HL-60/S4 treated with phorbol 12-myristate 13-acetate at 8.2 ng/mL for 4 days and 3 days (cell line): ENCODE results near the gene PLEKHS1.

Experiments
- in situ Hi-C: fragments of 300-500 bp; cut with MboI; formaldehyde crosslinking; loops from 2 replicates; pipeline ENCODE4 v1.15.0; 2022; ENCODE audit warnings: low sequenced_read_pairs

The PLEKHS1 gene

DNA sequence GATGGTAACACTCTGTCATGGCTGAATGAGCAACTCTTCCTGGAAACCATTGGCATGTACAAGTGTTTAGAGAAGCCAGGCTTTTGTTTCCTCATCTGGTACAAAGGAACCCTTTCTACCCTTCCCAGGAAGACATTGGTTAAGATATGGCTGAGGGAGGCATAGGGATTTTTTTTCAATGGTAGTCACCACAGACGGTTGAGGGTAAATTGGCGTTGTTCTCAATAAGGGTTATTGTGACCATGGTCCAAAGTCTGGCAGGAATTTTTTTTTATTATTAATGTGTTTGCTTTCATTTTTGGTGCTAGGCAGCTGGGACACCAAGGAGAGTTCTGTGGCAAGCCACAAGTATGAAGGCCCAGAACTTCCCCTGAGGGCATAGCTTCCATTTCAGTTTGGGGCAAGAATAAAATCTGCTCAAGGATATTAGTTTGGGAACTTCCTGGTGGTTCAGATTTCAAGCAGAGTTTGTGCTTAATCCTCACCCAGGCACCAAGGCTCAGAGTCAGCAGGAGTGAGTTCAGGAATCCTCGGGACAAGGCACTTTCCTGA is at the start of gene PLEKHS1:
Gene PLEKHS1 (plus strand): TSS at position 502 of the 552 bp plus-strand sequence. CDS start 3,596 bp downstream, outside the sequence.
- in situ Hi-C loops: no loop called here

DNA sequence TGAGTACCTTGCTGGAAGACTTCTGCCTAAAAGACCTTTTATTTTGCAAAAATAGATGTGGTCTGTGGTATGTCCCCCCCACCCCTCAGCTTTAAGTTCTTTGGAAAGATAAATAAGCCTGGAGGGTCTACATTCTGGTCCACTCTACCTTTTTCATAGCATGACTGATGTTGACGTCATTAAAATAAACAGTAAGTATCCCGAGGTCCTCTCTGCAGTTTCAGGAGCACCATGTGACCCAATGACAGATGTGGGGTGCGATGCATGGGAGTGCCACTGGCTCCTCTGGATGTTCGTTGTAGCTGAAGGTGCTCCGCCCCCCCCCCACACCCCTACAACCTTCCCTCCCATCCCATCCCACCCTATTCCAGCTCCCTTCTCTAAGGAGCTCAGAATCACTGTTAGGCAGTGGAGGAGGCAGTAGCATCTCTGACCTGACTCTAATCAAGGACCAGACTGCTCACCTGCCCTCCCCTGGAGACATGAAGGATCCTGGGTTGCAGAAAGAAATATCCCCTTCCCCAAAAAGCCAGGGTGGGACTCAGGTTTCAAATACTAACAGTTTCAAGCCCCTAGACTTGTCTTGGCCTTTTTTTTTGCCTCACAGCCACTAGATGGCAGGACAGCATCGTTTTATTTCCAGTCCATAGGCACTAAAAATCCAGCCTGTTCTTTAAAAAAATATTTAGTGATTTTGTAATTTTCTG is 46.7 kb upstream of the PLEKHS1 start:
- in situ Hi-C loops: loop anchor here (25.0 kb wide), 1 partner anchor 408 kb away; no protein-coding TSS in a partner anchor

DNA sequence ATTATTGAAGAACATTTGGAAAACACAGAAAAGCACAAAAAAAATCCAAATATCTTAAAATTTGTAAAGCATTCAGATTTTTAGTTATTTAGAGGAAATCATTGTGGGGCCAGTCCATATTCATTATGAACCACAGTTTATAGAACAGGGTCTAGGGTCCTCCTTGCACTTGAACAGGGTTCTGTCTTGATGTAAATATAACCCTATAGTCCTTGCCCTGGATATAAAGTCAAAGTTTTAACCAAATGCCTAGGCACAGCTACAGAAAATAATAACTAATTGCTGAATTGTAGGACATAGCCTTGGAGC is 46.2 kb upstream of the PLEKHS1 start:
- in situ Hi-C loops: loop anchor here (25.0 kb wide), 1 partner anchor 407 kb away; no protein-coding TSS in a partner anchor

DNA sequence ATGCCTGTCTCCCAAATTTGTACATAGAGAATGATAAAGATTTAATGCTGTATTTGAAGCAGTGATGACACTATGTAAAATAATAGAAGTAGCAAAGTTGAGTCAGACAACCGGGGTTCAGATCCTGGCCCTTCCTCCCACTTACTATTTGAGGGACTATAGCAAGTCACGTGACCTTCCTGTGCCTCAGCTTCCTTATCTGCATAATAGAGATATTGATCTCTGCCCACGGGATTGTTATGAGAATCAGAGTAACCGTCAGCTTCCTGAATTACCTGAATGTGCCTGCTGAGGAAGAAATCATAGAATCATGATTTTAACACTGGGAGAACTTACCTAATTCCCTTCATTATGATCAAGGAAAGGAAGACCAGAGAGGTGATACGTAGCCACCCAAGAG is 44.9 kb upstream of the PLEKHS1 start:
- in situ Hi-C loops: loop anchor here (25.0 kb wide), 1 partner anchor 406 kb away; no protein-coding TSS in a partner anchor

DNA sequence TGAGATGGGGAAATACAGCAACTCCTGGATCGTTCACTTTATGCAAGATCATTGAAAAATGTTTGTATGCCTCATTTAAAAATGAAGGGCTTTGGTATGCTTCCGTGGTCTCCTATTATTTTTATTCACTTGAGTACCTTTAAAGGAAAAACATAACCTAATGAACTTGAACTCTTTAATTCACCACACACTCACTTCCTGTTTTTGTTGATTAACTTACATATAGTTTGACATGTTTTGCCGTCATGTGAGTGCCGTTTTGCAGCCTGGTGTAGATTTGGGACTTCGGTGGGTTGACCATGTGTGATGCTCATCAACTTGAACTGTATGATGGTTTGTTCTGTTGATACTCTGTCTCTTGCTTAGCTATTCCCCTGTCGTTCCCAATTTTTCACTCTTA is 42.8 kb upstream of the PLEKHS1 start:
- in situ Hi-C loops: loop anchor here (25.0 kb wide), 1 partner anchor 404 kb away; no protein-coding TSS in a partner anchor

DNA sequence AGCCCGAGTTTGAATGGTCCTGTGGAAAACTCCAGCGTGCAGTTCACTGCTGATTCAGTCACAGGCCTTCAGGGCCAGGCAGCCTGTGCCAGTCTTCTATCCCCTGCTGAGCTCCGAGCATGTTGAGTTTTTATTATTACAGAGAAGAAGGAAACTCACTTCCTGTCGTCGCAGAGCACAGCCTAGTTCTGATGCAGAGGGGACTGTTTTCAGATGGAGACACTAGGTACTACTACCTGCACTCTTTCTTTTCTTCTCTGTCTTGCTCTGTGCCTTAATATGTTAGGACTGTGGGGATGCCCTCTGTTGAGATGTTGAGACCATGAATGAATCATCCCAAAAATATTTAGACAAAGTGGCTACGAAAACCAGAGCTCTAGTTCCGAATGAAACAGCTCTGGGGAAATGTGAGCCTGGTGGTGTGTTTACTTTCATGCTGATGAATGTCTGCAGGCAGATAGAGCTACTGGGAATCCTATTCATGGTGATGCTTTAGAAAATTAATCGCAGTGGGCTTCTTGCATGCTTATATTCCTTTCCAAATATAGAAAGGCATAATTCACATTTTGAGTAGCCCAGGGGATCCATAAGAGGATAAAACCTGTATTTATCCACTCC is 42.2 kb upstream of the PLEKHS1 start:
- in situ Hi-C loops: loop anchor here (25.0 kb wide), 1 partner anchor 403 kb away; no protein-coding TSS in a partner anchor

DNA sequence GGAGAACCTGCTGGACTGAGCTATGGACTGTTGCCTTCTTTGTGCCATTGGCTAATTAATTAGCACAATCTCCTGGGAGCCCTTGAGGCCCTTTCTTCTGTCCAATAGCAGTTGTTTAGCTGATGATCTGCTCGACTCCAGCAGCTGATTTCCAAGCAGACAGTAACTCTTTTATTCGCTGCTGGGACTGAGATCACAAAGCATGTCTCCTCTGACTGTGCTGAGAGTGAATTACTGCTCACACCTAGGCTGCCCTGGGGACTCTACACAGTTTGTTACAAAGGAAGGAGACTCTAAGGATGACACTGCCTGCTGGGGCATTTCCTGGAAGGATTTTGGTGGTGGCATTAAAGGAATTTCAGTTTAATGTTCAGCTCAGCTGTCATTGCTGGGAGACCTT is 40.3 kb upstream of the PLEKHS1 start:
- in situ Hi-C loops: loop anchor here (25.0 kb wide), 1 partner anchor 401 kb away; no protein-coding TSS in a partner anchor

DNA sequence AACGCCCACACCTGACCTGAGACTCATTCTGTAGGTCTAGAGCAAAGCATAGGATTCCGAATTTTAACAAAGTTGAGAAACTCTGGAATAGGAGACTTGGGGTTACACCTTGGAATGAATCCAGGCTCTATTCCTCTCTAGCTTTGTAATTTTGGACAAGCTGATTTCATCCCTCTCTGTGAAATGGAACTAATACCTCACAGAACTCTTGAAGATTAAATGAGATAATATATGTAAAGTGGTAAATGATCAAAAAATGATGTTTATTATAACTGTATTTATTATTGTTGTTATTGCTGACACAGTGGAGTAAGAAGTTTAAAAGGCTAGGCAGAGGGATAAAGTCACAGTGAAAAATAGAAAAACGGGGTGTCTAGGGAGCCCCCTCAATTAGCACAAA is 39.5 kb upstream of the PLEKHS1 start:
- in situ Hi-C loops: loop anchor here (25.0 kb wide), 1 partner anchor 400 kb away; no protein-coding TSS in a partner anchor

DNA sequence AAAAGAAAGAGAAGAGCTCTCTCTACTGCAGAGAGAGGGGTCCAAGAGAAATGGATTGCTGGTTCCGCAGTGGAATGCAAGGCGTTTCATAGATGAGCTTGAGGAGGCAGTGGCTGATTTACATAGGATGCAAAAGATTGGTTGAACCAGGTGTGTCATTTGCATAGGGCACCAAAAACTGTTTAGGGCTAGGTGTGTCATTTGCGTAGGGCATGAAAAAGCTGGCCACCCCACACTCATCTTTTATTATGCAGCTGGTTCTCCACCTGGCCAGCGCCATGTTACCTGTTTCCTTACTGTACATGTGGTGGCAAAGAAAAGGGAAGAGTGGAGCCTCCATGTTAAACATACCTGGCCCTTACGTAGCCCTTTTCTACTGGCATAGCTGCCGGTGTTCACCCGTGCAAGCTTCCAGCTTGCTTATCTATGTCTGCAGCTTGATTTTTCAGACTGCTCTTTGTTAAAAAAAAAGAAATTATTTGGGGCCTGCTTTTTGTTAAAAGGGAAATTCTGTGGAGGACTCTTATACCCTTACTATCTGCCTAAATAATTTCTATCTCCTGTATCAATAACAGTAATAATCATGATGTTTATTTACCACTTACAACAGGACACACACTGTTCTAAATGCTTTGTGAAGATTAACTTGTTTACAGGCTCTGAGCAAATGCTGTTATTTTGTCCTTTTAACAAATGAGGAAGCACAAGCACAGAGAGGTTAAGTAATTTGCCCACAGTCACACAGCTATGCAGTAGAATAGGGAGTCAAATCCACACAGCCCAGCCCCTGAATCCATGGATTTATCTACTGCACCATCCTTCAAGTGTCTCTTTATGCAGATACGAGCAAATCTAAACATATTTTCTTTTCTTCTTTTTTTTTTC is 38.5 kb upstream of the PLEKHS1 start:
- in situ Hi-C loops: loop anchor here (25.0 kb wide), 1 partner anchor 399 kb away; no protein-coding TSS in a partner anchor

DNA sequence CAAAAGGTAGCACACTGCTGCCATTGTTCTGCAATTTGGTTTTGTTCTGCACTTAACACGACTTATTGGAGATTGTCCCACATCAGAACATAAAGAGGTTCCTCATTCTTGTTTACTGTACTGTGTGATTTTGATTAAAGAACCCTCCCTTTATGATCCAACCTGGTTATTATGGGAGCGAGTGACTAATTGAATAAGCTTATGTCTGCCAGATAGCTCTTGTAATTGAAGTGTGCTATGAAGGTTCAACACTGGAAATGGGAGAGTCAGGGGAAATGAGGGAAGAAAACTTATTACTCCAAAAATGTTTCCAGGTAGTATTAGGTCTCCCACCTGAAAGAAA is 37.9 kb upstream of the PLEKHS1 start:
- in situ Hi-C loops: loop anchor here (25.0 kb wide), 1 partner anchor 399 kb away; no protein-coding TSS in a partner anchor

DNA sequence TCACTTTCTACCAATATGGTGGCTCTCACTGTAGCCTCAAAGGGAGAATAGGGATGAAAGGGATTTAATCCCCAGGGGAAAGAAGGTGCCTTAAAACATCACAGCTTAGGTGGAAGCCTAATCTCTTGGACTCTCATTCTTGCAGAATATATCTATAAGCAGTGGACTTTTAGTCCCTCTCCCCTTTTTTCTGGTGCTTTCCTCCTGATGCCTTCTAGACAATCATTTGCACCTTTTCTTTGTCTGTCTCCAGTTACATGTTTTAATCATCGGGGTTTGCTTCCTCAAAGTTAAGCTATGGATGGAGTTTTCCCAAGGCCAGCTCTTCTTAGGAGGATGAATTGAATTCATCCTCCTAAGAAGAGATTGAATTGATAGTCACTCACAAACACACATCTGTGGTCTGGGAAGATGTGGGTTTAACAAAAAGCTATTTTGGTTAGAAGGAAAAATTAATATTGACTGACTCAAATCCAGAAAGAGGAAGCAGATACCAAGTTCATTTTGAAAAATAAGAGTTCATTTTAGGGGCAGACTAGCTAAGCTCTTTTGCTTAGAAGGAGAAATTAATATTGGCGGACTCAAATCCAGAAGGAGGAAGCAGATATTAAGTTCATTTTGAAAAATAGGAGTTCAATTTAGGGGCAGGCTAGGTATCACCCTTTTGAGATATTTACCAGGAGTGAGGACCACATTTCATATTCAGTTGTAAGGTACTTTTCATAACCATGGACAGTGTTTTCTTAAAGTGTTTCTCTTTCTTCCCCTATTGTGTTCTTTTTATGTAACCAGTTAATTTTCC is 35.2 kb upstream of the PLEKHS1 start:
- in situ Hi-C loops: loop anchor here (25.0 kb wide), 1 partner anchor 396 kb away; no protein-coding TSS in a partner anchor

DNA sequence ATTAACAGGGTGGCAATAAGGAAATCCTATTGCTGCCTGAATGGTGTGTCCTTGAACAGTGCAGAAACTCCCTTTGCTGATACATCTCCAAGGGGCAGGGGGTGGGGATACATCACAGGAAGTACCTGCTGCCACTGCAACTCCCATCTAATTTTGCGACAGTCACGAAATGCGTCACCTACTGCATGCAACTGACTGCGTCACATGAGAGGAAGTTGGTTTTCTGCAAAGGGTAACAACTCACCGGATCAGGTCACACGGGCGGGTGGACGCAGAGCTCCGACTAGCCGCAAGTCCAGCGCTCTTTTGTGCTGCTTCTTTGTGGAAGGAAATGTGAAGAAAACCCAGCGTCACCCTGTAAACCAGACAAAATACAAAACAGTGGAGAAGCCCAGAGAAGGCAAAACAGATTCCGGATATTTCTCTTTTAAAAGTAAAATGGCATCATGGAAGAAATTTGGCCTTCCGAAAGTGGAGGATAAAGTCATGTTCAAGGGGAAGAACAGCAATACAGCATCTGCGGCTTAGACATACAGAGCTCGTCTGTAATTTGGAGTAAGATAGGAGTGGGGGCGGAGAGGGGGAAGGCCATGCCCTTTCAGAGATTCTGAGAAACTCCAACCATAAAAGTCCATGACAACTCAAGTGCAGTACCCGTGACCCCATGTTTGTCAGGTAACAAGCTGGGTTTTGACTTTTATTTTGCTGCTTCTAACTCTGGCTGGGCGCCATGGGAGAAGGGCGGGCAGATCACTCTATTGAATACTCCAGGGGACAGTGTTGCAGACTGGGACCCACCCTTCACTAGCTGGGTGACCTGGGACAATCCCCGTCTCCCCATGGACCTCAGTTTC is 32.3 kb upstream of the PLEKHS1 start:
- in situ Hi-C loops: loop anchor here (25.0 kb wide), 1 partner anchor 393 kb away; no protein-coding TSS in a partner anchor

DNA sequence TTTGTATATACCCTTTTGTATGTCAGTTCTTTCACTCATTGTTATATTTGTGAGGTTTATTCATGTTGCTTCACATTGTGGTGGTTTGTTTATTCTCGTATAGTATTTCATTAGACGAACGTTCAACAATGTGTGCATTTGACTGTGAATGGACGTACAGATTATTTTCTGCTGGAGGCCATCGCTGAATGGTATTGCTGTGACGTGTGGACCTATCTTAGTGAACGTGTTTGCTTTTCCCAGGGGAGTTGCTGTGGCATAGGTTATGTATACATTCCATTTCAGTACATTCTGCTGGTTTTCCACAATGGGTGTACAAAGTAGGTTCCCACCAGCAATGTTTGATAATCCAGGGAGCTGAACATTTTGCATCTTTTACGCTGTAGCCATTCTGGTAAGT is 31.1 kb upstream of the PLEKHS1 start:
- in situ Hi-C loops: loop anchor here (25.0 kb wide), 1 partner anchor 392 kb away; no protein-coding TSS in a partner anchor

DNA sequence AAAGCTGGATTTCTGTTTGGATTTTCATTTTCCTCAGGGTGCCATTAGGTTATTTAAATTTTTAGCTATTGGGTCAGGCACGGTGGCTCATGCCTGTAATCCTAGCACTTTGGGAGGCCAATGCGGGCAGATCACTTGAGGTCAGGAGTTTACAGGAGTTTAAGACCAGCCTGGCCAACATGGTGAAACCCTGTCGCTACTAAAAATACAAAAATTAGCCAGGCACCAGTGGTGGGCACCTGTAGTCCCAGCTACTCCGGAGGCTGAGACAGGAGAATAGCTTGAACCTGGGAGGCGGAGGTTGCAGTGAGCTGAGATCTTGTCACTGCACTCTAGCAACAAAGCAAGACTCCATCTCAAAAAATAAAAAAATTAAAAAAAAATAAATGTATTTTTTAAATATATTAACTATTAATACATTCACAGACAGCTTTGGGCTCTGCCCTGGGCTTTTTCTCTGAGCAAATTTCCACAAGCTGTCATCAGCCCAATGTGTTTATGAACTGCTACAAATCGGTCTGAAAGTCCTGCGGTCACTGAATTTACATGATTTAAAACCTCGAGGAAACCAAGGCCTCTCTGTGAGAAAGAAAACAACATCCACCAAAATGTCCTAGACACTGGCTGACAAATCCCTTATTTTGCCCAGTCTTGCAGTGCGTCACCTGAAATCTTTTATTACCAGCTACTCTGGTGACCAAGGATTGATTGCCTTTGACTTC is 19.2 kb upstream of the PLEKHS1 start:
- in situ Hi-C loops: no loop called here

DNA sequence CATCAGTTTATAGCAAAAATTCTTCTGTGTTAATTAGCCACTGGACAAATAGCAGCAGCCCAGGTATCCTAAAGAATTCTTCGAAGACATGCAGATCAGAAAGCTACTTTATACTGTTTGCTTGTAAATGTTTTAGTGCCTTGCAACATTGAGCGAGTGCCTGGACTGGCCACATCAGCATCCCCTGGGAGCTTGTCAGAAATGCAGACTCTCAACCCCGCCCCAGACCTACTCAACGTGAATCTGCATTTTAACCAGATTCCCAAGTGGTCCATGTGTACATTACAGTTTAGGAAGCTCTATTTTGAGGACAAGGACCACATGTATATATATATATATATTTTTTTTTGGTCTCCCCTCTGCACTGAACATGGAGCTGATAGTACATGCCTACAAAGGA is 18.5 kb upstream of the PLEKHS1 start:
- in situ Hi-C loops: no loop called here

DNA sequence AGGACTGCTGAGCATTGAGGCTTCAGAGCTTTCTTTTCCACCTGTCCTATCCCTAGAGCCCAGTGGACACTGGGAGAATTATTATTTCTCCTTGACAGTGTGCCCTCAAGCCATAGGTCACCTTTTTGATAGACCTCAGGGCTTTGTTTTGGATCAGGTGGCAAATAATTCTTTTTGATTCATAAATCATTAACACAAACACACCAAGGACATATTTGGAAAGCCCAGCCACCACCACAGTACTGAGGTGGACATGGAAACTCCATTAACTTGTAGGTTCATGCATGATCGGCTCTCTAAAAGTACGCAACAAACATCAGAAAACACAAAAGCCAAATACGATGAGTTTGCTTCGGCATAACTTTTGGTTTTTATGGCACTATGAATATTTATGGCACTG is 17.8 kb upstream of the PLEKHS1 start:
- in situ Hi-C loops: no loop called here

DNA sequence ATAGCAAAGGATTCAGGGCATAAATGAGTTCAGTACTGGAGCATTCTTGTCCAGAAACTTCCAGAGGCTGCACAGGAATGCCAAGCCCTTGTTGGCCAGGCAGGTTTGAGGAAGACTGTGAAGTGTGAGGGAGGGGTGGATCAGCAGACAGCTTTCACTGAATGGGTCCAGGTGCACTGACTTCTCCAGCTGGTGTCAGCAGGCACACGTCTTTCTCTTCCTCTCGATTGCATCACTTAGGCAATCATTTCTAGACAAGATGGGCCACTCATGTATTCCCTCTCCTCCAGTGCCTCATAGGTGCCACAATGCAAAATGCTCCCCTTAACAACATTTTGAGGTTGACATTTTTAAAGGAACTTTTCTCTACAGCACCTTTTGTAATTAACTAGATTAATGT is 15.6 kb upstream of the PLEKHS1 start:
- in situ Hi-C loops: no loop called here

DNA sequence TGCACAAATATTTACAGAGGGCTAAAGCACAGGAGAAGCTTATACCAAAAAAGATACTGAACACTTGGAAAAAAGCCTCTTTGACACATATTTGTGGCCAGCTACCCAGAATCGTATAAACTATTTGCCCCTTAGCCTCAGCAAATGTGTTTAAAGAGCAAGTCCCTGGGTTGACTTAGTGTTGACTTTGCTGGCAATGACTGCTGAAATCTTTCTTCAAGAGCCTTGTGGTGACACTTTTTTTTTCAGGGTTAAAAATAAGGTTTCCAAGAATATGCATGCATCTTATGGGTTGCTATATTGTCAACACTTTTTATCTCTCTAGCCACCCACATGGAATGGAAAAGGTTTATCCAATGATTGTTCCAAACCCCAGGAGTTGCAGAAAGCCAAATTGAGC is 14.9 kb upstream of the PLEKHS1 start:
- in situ Hi-C loops: no loop called here
